SH-SY5Y (cell line): ENCODE results near the gene COBLL1.

Source experiments
- GATA2 ChIP-seq: IDR thresholded peaks from 2 replicates; pipeline ENCODE4 v1.6.1; 2011; ENCODE audit warnings: mild to moderate bottlenecking, low read depth, low read length
- GATA3 ChIP-seq: IDR thresholded peaks from 2 replicates; pipeline ENCODE4 v1.6.1; 2011; ENCODE audit warnings: low read depth, mild to moderate bottlenecking, low read length, moderate library complexity

COBLL1 gene

GRCh38 chr2:164714471-164714870 lies 127.2 kb downstream of the COBLL1 start:
- TF ChIP-seq GATA2 (no peak), GATA3 (no peak)

GRCh38 chr2:164711766-164712138 lies 129.9 kb downstream of the COBLL1 start:
- TF ChIP-seq GATA2 (no peak), GATA3 (no peak)

GRCh38 chr2:164710837-164711765 lies 130.5 kb downstream of the COBLL1 start:
- no peak for TF ChIP-seq GATA3
- TF ChIP-seq GATA2, result no peak

GRCh38 chr2:164706522-164706921 lies 135.1 kb downstream of the COBLL1 start:
- no peak for TF ChIP-seq GATA3
- no peak for TF ChIP-seq GATA2

- TF ChIP-seq GATA3, result no peak
- no peak for TF ChIP-seq GATA2
These were observed 136.0 kb downstream of the COBLL1 start for GRCh38 chr2:164705412-164706167.

- no peak for TF ChIP-seq GATA3
- TF ChIP-seq GATA2, result no peak
These were observed 137.5 kb downstream of the COBLL1 start for GRCh38 chr2:164703915-164704706.

GRCh38 chr2:164701565-164701964 lies 140.1 kb downstream of the COBLL1 start:
- TF ChIP-seq GATA2, result no peak
- TF ChIP-seq GATA3, result no peak

GRCh38 chr2:164700390-164700789 lies 141.2 kb downstream of the COBLL1 start:
- TF ChIP-seq GATA2, result no peak
- TF ChIP-seq GATA3, result no peak

- TF ChIP-seq GATA3, result no peak
- TF ChIP-seq GATA2, result no peak
These were observed 143.7 kb downstream of the COBLL1 start for GRCh38 chr2:164697688-164698461.

GRCh38 chr2:164696634-164697033 lies 145.0 kb downstream of the COBLL1 start:
- no peak for TF ChIP-seq GATA3
- TF ChIP-seq GATA2, result no peak

GRCh38 chr2:164694275-164694695 lies 147.3 kb downstream of the COBLL1 start:
- TF ChIP-seq GATA3, result no peak
- no peak for TF ChIP-seq GATA2

- no peak for TF ChIP-seq GATA3
These were observed 147.8 kb downstream of the COBLL1 start for GRCh38 chr2:164693834-164694233.

GRCh38 chr2:164693390-164693789 lies 148.2 kb downstream of the COBLL1 start:
- no peak for TF ChIP-seq GATA2
- TF ChIP-seq GATA3, result no peak
